Peyer's patch (tissue), 4 donors: ENCODE measurements around the gene B4GALT7.
"Not testable (repeated sequence)": the region's sequence is repeated elsewhere in the genome, so short reads cannot be mapped to it uniquely, and the experiment has no call there.

Experiments
- POLR2A ChIP-seq, 2 donors: fragments of 450-650 bp; IDR thresholded peaks; one replicate each; pipeline ENCODE4 v1.5.1; 2017; ENCODE audit warnings: antibody characterized with exemption in 2 of 2, mild to moderate bottlenecking in 2 of 2, moderate library complexity in 2 of 2
- TF ChIP-seq, protein P1 (sequence below), 6 experiments: fragments of 450-650 bp in 4 of 6; fragments of 200-600 bp in 2 of 6; sonication (generic) in 1 of 6; IDR thresholded peaks; one replicate each; pipeline ENCODE4 v1.5.1; 2017 to 2019; ENCODE audit warnings: antibody characterized with exemption in 6 of 6, mild to moderate bottlenecking in 3 of 6, moderate library complexity in 1 of 6

DNA sequence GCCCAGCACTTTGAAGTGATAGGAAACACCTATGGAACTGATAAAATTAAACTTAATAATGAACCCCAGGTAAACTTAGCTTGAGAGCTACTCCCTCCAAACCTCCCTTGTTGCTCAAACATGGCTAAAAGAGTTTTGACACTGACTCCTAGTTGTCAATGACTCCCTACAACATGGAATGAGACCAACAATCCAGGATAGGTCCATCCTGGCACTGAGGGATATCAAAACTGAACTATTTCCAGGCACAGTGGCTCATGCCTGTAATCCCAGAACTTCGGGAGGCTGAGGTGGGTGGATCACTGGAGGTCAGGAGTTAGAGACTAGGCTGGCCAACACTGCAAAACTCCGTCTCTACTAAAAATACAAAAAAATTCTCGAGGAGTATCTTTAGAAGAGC lies 58.6 kb downstream of the B4GALT7 start:
- not testable (repeated sequence) for TF ChIP-seq POLR2A (IDR thresholded peaks at IDR 0.05)
- TF ChIP-seq, protein P1, sequence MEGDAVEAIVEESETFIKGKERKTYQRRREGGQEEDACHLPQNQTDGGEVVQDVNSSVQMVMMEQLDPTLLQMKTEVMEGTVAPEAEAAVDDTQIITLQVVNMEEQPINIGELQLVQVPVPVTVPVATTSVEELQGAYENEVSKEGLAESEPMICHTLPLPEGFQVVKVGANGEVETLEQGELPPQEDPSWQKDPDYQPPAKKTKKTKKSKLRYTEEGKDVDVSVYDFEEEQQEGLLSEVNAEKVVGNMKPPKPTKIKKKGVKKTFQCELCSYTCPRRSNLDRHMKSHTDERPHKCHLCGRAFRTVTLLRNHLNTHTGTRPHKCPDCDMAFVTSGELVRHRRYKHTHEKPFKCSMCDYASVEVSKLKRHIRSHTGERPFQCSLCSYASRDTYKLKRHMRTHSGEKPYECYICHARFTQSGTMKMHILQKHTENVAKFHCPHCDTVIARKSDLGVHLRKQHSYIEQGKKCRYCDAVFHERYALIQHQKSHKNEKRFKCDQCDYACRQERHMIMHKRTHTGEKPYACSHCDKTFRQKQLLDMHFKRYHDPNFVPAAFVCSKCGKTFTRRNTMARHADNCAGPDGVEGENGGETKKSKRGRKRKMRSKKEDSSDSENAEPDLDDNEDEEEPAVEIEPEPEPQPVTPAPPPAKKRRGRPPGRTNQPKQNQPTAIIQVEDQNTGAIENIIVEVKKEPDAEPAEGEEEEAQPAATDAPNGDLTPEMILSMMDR (IDR thresholded peaks at IDR 0.05): not testable (repeated sequence)
